ENCODE results near the gene IGFBP2. TPM values are rescaled to one million over a fixed set of nuclear protein-coding genes. Genes with fewer than 3 reads are reported as not detected.

IGFBP2 gene
- total and polyA plus RNA-seq, 9 of the 15 experiments (the other 6 are each of a cell fraction or from before 2014, with no cell fraction given) = 0.93 TPM; not detected in 8

DNA sequence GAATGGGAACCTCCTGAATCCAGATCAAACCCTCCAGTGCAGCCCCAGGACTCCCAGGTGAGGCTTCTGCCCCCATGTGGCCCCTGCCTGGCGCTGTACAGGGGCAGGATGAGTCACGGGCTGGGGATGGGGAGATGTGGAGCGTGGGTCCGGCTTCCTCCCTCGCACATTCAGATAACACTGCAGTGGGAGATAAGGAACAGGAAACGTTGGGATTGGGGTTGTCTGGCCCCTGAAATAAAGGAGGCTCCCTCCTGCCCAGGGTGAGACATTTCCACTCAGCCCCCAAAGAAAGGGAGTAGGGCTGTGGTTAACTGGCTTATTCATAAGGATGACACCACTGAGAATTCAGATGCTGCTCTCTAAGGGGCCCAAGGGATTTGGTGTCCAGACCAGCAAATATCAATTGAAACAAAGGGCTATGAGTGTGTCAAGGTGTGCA is 31.4 kb downstream of the IGFBP2 start (continued):
- TF ChIP-seq, protein P1, sequence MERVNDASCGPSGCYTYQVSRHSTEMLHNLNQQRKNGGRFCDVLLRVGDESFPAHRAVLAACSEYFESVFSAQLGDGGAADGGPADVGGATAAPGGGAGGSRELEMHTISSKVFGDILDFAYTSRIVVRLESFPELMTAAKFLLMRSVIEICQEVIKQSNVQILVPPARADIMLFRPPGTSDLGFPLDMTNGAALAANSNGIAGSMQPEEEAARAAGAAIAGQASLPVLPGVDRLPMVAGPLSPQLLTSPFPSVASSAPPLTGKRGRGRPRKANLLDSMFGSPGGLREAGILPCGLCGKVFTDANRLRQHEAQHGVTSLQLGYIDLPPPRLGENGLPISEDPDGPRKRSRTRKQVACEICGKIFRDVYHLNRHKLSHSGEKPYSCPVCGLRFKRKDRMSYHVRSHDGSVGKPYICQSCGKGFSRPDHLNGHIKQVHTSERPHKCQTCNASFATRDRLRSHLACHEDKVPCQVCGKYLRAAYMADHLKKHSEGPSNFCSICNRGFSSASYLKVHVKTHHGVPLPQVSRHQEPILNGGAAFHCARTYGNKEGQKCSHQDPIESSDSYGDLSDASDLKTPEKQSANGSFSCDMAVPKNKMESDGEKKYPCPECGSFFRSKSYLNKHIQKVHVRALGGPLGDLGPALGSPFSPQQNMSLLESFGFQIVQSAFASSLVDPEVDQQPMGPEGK (CRISPR knock-in tag; IDR thresholded peaks at IDR 0.05; ENCODE audit: borderline replicate concordance) = no peak
- TF ChIP-seq SOX6 (IDR thresholded peaks at IDR 0.05) = peak; percentile 42; the same call in 1 of the 2 replicates
- no peak for TF ChIP-seq ZNF263 (CRISPR knock-in tag; IDR thresholded peaks at IDR 0.05; ENCODE audit: borderline replicate concordance)
- TF ChIP-seq ETV6 (IDR thresholded peaks at IDR 0.05; ENCODE audit: borderline replicate concordance in 1 of 2, low read depth in 2 of 2, low read length in 1 of 2) = peak in 1 of 2 experiments; percentile 67; a peak in 1 of 4 replicates
- TF ChIP-seq ETV6 (CRISPR knock-in tag; IDR thresholded peaks at IDR 0.05; ENCODE audit: borderline replicate concordance) = no peak
- TF ChIP-seq, protein P2, sequence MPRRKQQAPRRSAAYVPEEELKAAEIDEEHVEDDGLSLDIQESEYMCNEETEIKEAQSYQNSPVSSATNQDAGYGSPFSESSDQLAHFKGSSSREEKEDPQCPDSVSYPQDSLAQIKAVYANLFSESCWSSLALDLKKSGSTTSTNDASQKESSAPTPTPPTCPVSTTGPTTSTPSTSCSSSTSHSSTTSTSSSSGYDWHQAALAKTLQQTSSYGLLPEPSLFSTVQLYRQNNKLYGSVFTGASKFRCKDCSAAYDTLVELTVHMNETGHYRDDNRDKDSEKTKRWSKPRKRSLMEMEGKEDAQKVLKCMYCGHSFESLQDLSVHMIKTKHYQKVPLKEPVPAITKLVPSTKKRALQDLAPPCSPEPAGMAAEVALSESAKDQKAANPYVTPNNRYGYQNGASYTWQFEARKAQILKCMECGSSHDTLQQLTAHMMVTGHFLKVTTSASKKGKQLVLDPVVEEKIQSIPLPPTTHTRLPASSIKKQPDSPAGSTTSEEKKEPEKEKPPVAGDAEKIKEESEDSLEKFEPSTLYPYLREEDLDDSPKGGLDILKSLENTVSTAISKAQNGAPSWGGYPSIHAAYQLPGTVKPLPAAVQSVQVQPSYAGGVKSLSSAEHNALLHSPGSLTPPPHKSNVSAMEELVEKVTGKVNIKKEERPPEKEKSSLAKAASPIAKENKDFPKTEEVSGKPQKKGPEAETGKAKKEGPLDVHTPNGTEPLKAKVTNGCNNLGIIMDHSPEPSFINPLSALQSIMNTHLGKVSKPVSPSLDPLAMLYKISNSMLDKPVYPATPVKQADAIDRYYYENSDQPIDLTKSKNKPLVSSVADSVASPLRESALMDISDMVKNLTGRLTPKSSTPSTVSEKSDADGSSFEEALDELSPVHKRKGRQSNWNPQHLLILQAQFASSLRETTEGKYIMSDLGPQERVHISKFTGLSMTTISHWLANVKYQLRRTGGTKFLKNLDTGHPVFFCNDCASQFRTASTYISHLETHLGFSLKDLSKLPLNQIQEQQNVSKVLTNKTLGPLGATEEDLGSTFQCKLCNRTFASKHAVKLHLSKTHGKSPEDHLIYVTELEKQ (CRISPR knock-in tag; IDR thresholded peaks at IDR 0.05) = no peak
- no peak for TF ChIP-seq ADNP (tag; IDR thresholded peaks at IDR 0.05)
- no peak for TF ChIP-seq HMG20B (CRISPR knock-in tag; IDR thresholded peaks at IDR 0.05)
- 0 out of 4 replicates have a peak, but pooled peaks of 1 of the 2 experiments have one; percentile 24 for TF ChIP-seq TEAD1 (CRISPR knock-in tag; IDR thresholded peaks at IDR 0.05)
- TF ChIP-seq, protein P3, sequence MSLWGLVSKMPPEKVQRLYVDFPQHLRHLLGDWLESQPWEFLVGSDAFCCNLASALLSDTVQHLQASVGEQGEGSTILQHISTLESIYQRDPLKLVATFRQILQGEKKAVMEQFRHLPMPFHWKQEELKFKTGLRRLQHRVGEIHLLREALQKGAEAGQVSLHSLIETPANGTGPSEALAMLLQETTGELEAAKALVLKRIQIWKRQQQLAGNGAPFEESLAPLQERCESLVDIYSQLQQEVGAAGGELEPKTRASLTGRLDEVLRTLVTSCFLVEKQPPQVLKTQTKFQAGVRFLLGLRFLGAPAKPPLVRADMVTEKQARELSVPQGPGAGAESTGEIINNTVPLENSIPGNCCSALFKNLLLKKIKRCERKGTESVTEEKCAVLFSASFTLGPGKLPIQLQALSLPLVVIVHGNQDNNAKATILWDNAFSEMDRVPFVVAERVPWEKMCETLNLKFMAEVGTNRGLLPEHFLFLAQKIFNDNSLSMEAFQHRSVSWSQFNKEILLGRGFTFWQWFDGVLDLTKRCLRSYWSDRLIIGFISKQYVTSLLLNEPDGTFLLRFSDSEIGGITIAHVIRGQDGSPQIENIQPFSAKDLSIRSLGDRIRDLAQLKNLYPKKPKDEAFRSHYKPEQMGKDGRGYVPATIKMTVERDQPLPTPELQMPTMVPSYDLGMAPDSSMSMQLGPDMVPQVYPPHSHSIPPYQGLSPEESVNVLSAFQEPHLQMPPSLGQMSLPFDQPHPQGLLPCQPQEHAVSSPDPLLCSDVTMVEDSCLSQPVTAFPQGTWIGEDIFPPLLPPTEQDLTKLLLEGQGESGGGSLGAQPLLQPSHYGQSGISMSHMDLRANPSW (CRISPR knock-in tag; IDR thresholded peaks at IDR 0.05) = no peak
- peak; percentile 47 for TF ChIP-seq CCNT2 (IDR thresholded peaks at IDR 0.05; ENCODE audit: borderline replicate concordance, extremely low read depth, insufficient read length, low read depth, low read length)
- TF ChIP-seq ZBTB7A (IDR thresholded peaks at IDR 0.05; ENCODE audit: borderline replicate concordance, control insufficient read depth, low read depth, low read length) = peak; percentile 26; the same call in 1 of the 2 replicates
- 0 out of 2 replicates have a peak, but pooled peaks have one; percentile 18 for TF ChIP-seq SMAD4 (CRISPR knock-in tag; conservative IDR thresholded peaks at IDR 0.05)
- peak; percentile 81 for TF ChIP-seq CBFA2T3 (IDR thresholded peaks at IDR 0.05)
- TF ChIP-seq HLTF (IDR thresholded peaks at IDR 0.05) = no peak
- peak; percentile 75 for TF ChIP-seq ETV5 (CRISPR knock-in tag; IDR thresholded peaks at IDR 0.05; ENCODE audit: low read depth)
- TF ChIP-seq MECOM (CRISPR knock-in tag; IDR thresholded peaks at IDR 0.05) = no peak
- TF ChIP-seq MAZ (CRISPR knock-in tag; conservative IDR thresholded peaks at IDR 0.05 in 1 of 2, IDR thresholded peaks at IDR 0.05 in 1 of 2) = peak; percentile 28 to 40; a peak in 2 of 4 replicates
- TF ChIP-seq JUNB (CRISPR knock-in tag; conservative IDR thresholded peaks at IDR 0.05) = 0 out of 2 replicates have a peak, but pooled peaks have one; percentile 13
- TF ChIP-seq, protein P4, sequence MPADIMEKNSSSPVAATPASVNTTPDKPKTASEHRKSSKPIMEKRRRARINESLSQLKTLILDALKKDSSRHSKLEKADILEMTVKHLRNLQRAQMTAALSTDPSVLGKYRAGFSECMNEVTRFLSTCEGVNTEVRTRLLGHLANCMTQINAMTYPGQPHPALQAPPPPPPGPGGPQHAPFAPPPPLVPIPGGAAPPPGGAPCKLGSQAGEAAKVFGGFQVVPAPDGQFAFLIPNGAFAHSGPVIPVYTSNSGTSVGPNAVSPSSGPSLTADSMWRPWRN (IDR thresholded peaks at IDR 0.05; ENCODE audit: low read depth) = 0 out of 2 replicates have a peak, but pooled peaks have one; percentile 41
